Activated CD8-positive, alpha-beta memory T cell treated with anti-CD3 and anti-CD28 coated beads, Interleukin-2, amount 50 U/mL, for 1 hour (primary cell): Measurements from ENCODE around the gene SPATA31A1.
"Not testable (repeated sequence)": the region's sequence is repeated elsewhere in the genome, so short reads cannot be mapped to it uniquely, and the experiment has no call there.

Source experiments
- DNase-seq: peaks from one replicate; pipeline ENCODE4 v3.0.0-alpha.2; 2020; ENCODE audit errors: extremely low read depth

SPATA31A1 gene

DNA sequence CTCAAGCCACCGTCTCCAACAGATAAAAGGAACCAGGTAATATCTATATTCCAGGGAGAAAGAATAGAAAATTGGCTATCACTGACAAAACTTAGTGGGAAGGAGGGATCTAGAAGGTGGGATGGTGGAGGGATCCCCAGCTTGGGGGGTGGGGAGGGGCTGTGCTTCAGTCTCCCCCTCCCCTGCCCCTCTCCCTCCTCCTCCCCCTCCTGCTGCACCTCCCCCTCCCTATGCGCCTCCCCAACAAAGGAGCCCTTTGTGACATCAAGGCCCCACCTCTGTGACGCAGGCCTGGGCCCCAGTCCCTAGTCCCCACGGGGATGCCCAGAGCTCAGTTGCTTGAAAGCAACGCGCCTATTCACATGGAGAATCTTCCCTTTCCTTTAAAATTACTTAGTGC lies at the start of gene SPATA31A1:
Gene SPATA31A1, plus strand, starts transcription at position 301 of the 400 bp plus-strand sequence. Its CDS starts 62 bp downstream, at position 363.
- DNase-seq: not testable (repeated sequence)

DNA sequence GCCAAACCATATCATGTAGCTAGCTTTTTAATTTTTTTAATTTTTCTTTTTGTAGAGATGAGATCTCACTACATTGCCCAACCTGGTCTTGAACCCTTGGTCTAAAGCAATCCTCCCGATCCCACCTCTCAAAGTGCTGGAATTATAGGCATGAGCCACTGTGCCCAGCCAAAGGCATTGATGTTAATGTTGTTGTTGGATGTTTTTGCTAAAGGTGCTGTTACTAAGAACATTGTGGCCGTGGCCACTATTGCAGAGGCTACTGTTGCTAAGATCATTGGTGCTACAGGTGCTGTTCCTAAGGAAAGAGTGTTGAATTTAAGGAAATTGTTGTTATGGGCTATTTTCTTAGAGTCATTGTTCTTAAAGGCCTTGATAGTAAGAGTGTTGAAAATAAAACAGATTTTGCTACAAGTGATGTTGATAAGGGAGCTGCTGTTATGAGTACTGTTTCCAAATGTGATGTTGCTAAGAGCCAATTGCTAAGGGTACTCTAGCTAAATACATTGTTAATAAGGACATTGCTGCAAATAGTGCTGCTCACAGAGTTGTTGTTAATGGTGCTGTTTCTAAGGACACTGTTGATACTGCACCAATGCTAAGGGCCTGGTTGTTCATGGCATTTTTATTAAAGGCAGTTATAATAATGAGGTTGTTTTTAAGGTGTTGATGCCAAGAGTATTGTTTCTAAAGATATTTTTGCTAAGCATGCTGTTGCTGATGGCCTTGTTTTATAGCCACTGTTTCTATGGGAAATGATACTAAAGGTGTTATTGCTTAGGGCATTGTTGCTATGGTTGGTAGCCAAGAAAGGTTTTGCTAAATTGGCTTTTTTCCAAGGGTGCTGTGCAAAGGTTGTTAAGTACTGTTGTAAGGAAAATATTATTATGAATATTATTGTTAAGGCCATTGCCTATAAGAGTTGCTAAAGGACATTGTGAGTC lies 52.1 kb downstream of the SPATA31A1 start:
- DNase-seq: not testable (repeated sequence)

DNA sequence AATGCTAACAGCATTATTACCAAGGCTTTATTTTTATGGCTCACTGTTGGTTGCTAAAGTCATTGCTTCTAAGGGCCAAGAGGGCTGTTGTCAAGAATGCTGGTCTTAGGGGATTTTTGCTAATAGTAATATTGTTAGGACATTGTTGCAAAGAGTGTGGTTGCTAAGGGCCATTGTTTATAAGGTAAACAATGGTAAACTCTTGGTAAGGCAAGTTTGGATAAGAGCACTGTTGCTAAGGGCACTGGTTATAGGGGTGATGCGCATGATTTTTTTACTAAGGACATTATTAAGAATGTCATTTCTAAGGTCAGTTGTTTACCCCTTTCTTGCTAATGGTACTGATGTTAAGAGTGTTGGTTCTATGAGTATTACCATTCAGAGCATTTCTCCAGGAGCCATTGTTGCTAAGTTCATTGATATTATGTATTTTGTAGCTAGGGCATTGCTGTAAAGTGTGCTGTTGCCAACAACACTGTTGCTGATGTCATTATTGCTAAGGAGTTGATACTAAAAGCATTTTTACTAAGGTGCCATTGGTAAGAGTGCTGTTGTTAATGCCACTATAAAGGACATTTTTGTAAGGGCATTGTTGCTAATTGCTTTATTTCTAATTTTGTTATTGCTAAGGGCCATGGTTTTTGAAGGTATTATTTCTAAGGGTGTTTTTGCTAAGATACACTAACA lies 55.9 kb downstream of the SPATA31A1 start:
- not testable (repeated sequence) for DNase-seq
